HCT116 (cell line): ENCODE measurements around the gene POLA2. TPM values are rescaled to one million over a fixed set of nuclear protein-coding genes. Genes with fewer than 3 reads are reported as not detected.

ENCODE experiments used
- ATAC-seq: fragments of 200-7000 bp; cut with Tn5 transposase; 2 replicates; pipeline ENCODE4 v1.9.1; 2020; ENCODE audit warnings: mild to moderate bottlenecking, moderate library complexity
- BruUV-seq: library from RNA; stranded (reverse); fragments of 400-500 nt; replicated peaks from 2 replicates; lab custom pipeline; 2021; lab: Mats Ljungman, UMichigan
- CTCF ChIA-PET: fragments of 300-600 bp; sonication (Branson Sonifier 250); formaldehyde crosslinking; loops from one replicate; lab custom pipeline; 2021; ENCODE audit warnings: antibody characterized with exemption; lab: Charles Lee
- POLR2A ChIA-PET: fragments of 300-600, 350-600 bp; sonication (Branson Sonifier 250); formaldehyde crosslinking; loops from one replicate; lab custom pipeline; 2021; ENCODE audit warnings: antibody characterized with exemption; lab: Charles Lee
- RAD21 ChIA-PET, 2 experiments: fragments of 300-600 bp; sonication (Branson Sonifier 250); formaldehyde crosslinking; loops; one replicate each; lab custom pipeline; 2023; ENCODE audit warnings: low total read pairs in 2 of 2; ENCODE audit not compliant: uncharacterized antibody in 2 of 2, unreplicated experiment in 2 of 2, low non-redundant PET in 1 of 2; lab: Charles Lee
- DNase-seq: peaks from one replicate; pipeline ENCODE4 v3.0.0-alpha.2; 2010; ENCODE audit warnings: low read depth, low spot score
- H2AFZ ChIP-seq: fragments of 200-600 bp; shearing (Covaris generic), sonication (generic); 2 replicates; pipeline ENCODE4 v1.6.1; 2017; ENCODE audit warnings: low read depth, mixed run types, mixed read lengths, antibody characterized with exemption, low read length; ENCODE audit not compliant: poor library complexity, severe bottlenecking
- H3K27ac ChIP-seq: 2 replicates; pipeline ENCODE4 v1.5.1; 2012; ENCODE audit warnings: low read depth, low read length
- H3K27me3 ChIP-seq: fragments of 200-600 bp; sonication (generic); 2 replicates; pipeline ENCODE4 v1.6.1; 2016; ENCODE audit warnings: mixed run types, low read length, mixed read lengths; ENCODE audit not compliant: insufficient read depth
- H3K36me3 ChIP-seq, 2 experiments: fragments of 200-500 bp in 1 of 2; fragments of 200-600 bp in 1 of 2; sonication (Bioruptor generic) in 1 of 2; sonication (generic) in 1 of 2; 2 replicates each; pipeline versions ENCODE4 v1.5.1 to v1.6.1; 2014 to 2016; ENCODE audit warnings: low read length in 2 of 2, inconsistent platforms in 1 of 2, mixed read lengths in 1 of 2, mixed run types in 1 of 2; ENCODE audit not compliant: insufficient read depth in 2 of 2, control insufficient read depth in 1 of 2
- H3K4me1 ChIP-seq, 2 experiments: fragments of 200-600 bp in 1 of 2; sonication (generic) in 1 of 2; 2 replicates each; pipeline versions ENCODE4 v1.5.1 to v1.6.1; 2012 to 2017; ENCODE audit warnings: low read length in 2 of 2, inconsistent platforms in 1 of 2, mild to moderate bottlenecking in 1 of 2, mixed read lengths in 1 of 2, mixed run types in 1 of 2, moderate library complexity in 1 of 2; ENCODE audit not compliant: insufficient read depth in 2 of 2, control insufficient read depth in 1 of 2
- H3K4me2 ChIP-seq: fragments of 200-600 bp; sonication (generic); 2 replicates; pipeline ENCODE4 v1.6.1; 2017; ENCODE audit warnings: mixed run types, low read length, mixed read lengths
- H3K4me3 ChIP-seq, 2 experiments: fragments of 200-600 bp in 1 of 2; sonication (generic) in 1 of 2; replicated peaks in 1 of 2; 2 replicates each; pipeline ENCODE4 v1.5.1; 2011 to 2016; ENCODE audit warnings: low read length in 2 of 2, control low read depth in 1 of 2, low read depth in 1 of 2, mild to moderate bottlenecking in 1 of 2, mixed read lengths in 1 of 2, mixed run types in 1 of 2
- H3K79me2 ChIP-seq: fragments of 200-600 bp; sonication (generic); 2 replicates; pipeline ENCODE4 v1.6.1; 2017; ENCODE audit warnings: mild to moderate bottlenecking, mixed run types, low read length, moderate library complexity, mixed read lengths; ENCODE audit not compliant: insufficient read depth
- H3K9ac ChIP-seq: fragments of 200-600 bp; sonication (generic); 2 replicates; pipeline ENCODE4 v1.6.1; 2016; ENCODE audit warnings: low read length, mixed read lengths
- H3K9me2 ChIP-seq: fragments of 200-600 bp; sonication (generic), shearing (Covaris generic); 2 replicates; pipeline ENCODE4 v1.6.1; 2017; ENCODE audit warnings: mixed run types, mild to moderate bottlenecking, moderate library complexity; ENCODE audit not compliant: insufficient read depth
- H3K9me3 ChIP-seq, 2 experiments: fragments of 200-500 bp in 1 of 2; fragments of 200-600 bp in 1 of 2; sonication (Bioruptor generic) in 1 of 2; sonication (generic) in 1 of 2; 2 replicates each; pipeline ENCODE4 v1.6.1; 2014 to 2017; ENCODE audit warnings: low read length in 2 of 2, mixed read lengths in 2 of 2, inconsistent platforms in 1 of 2, low read depth in 1 of 2, mild to moderate bottlenecking in 1 of 2, mixed run types in 1 of 2, moderate library complexity in 1 of 2; ENCODE audit not compliant: control insufficient read depth in 1 of 2, insufficient read depth in 1 of 2
- H4K20me1 ChIP-seq: fragments of 200-600 bp; sonication (generic), shearing (Covaris generic); 2 replicates; pipeline ENCODE4 v1.6.1; 2017; ENCODE audit warnings: mixed run types, mild to moderate bottlenecking, moderate library complexity; ENCODE audit not compliant: insufficient read depth
- CBX3 ChIP-seq: IDR thresholded peaks from 2 replicates; pipeline ENCODE4 v1.6.1; 2012; ENCODE audit warnings: low read depth
- CEBPB ChIP-seq: IDR thresholded peaks from 2 replicates; pipeline ENCODE4 v1.6.1; 2012; ENCODE audit warnings: low read depth
- EGR1 ChIP-seq: IDR thresholded peaks from 2 replicates; pipeline ENCODE4 v1.6.1; 2012; ENCODE audit warnings: low read depth
- ELF1 ChIP-seq: IDR thresholded peaks from 2 replicates; pipeline ENCODE4 v1.6.1; 2012; ENCODE audit warnings: low read depth, borderline replicate concordance
- EZH2 ChIP-seq: fragments of 200-600 bp; sonication (generic); IDR thresholded peaks from 2 replicates; pipeline ENCODE4 v1.6.1; 2017; ENCODE audit warnings: antibody characterized with exemption, mixed run types
- EZH2phosphoT487 ChIP-seq: fragments of 200-600 bp; IDR thresholded peaks from 2 replicates; pipeline ENCODE4 v1.6.1; 2018; ENCODE audit warnings: antibody characterized with exemption, borderline replicate concordance
- FOSL1 ChIP-seq: IDR thresholded peaks from 2 replicates; pipeline ENCODE4 v1.6.1; 2012; ENCODE audit warnings: low read depth
- JUND ChIP-seq: IDR thresholded peaks from 2 replicates; pipeline ENCODE4 v1.6.1; 2012
- MAX ChIP-seq: IDR thresholded peaks from 2 replicates; pipeline ENCODE4 v1.6.1; 2012
- POLR2AphosphoS5 ChIP-seq: IDR thresholded peaks from 2 replicates; pipeline ENCODE4 v1.6.1; 2011; ENCODE audit warnings: mild to moderate bottlenecking, low read depth, low read length, moderate library complexity
- SIN3A ChIP-seq: IDR thresholded peaks from 2 replicates; pipeline ENCODE4 v1.6.1; 2012; ENCODE audit warnings: low read depth
- SP1 ChIP-seq: IDR thresholded peaks from 2 replicates; pipeline ENCODE4 v1.6.1; 2012; ENCODE audit warnings: low read depth
- SRF ChIP-seq: IDR thresholded peaks from 2 replicates; pipeline ENCODE4 v1.6.1; 2012; ENCODE audit warnings: low read depth
- TCF7L2 ChIP-seq: IDR thresholded peaks from 2 replicates; pipeline ENCODE4 v1.7.0; 2011; ENCODE audit warnings: borderline replicate concordance, inconsistent platforms; ENCODE audit not compliant: insufficient read depth, insufficient read length; ENCODE audit errors: extremely low read depth
- YY1 ChIP-seq: IDR thresholded peaks from 2 replicates; pipeline ENCODE4 v1.6.1; 2011; ENCODE audit warnings: low read length, low read depth, moderate library complexity, mild to moderate bottlenecking; ENCODE audit not compliant: insufficient replicate concordance; ENCODE audit errors: extremely low read depth
- intact Hi-C: fragments of 100-400 bp; cut with micrococcal nuclease; formaldehyde crosslinking; loops from 2 replicates; pipeline ENCODE4 v1.10.0; 2022
- total RNA-seq: library from RNA; stranded (reverse); gene quantifications from one replicate; pipeline ENCODE4 v1.2.1, GENCODE V29; 2021; ENCODE audit not compliant: unreplicated experiment

Gene POLA2
- total RNA-seq, 1 experiment from 2014 or later, result 20.0 TPM

- H3K4me1 ChIP-seq, result peaks cover 32 to 49% of the 10 kb centered on the region in 2 experiments
- no peaks in the 10 kb centered on the region for H3K9me3 ChIP-seq
- BruUV-seq, result no TSS peak
- peak overlapping the region in 1 of 2 experiments; percentile 21; a peak in 2 of 4 replicates for H3K4me3 ChIP-seq
- H3K4me2 ChIP-seq, result peak overlapping the region; percentile 69
- intact Hi-C loops, result no loop called here
- peaks cover 24 to 40% of the 10 kb centered on the region in 2 experiments for H3K36me3 ChIP-seq
- H4K20me1 ChIP-seq, result no peaks in the 10 kb centered on the region
- H3K27ac ChIP-seq, result peak overlapping the region; percentile 73
- CTCF ChIA-PET, result interaction anchor here (1.0 to 7.1 kb wide), 5 partner anchors 10 to 51 kb away, joined by 3 to 202 read pairs (median 7); partner anchors contain the start of genes CDC42EP2 and DPF2
- H3K9ac ChIP-seq, result peak overlapping the region; percentile 55
- no peaks in the 10 kb centered on the region for H3K9me2 ChIP-seq
- DNase-seq (peak; percentile 96), ATAC-seq (peak; percentile 88)
- no peak for TF ChIP-seq EZH2
- TF ChIP-seq POLR2AphosphoS5, result peak; percentile 54; the same call in 1 of the 2 replicates
- peak; percentile 51; the same call in 1 of the 2 replicates for TF ChIP-seq ELF1
- no peak for TF ChIP-seq EZH2phosphoT487
- TF ChIP-seq CEBPB, result peak; percentile 81
- TF ChIP-seq SIN3A, result no peak; the same call in 1 of the 2 replicates
- TF ChIP-seq SP1, result peak; percentile 89
- peak; percentile 69 for TF ChIP-seq SRF
- TF ChIP-seq EGR1, result no peak
- TF ChIP-seq MAX, result peak; percentile 51
- no peak for TF ChIP-seq YY1
- TF ChIP-seq FOSL1, result peak; percentile 95
- peak; percentile 47 for TF ChIP-seq CBX3
- TF ChIP-seq JUND, result peak; percentile 92
- TF ChIP-seq TCF7L2, result peak; percentile 91
- H3K27me3 ChIP-seq, result no peaks in the 10 kb centered on the region
- no peak overlapping the region for H2AFZ ChIP-seq
- POLR2A ChIA-PET, result interaction anchor here (1.0 to 3.2 kb wide), 7 partner anchors 9 to 143 kb away, joined by 3 to 20 read pairs (median 4); partner anchors contain the start of genes CDC42EP2, DPF2, NEAT1 and SPDYC
- RAD21 ChIA-PET, result interaction anchor here in 1 of 2 experiments (0.5 kb wide), 1 partner anchor 57 kb away, joined by 3 read pairs; no protein-coding TSS in a partner anchor
- H3K79me2 ChIP-seq, result peaks cover 7% of the 10 kb centered on the region; the same call in 1 of the 2 replicates
Measured at GRCh38 chr11:65279741-65280440, 18.1 kb downstream of the POLA2 start.
